ENCODE data around the gene PPARGC1A.

GRCh38 chr4:23900636-23901035 is 10.8 kb upstream of the PPARGC1A start:
- TF ChIP-seq POLR2A (IDR thresholded peaks at IDR 0.05; ENCODE audit: low read depth, low read length) (no peak), POLR2AphosphoS5 (IDR thresholded peaks at IDR 0.05; ENCODE audit: low read depth, low read length) (no peak)
